GM18511 (cell line): Measurements from ENCODE around the gene KLHDC10.
A peak's percentile ranks its signal among the peaks of the same experiment; 100 is the strongest.
"Not testable (repeated sequence)": the region's sequence is repeated elsewhere in the genome, so short reads cannot be mapped to it uniquely, and the experiment has no call there.

Experiments used
- ATAC-seq: cut with Tn5 transposase; IDR thresholded peaks from one replicate; pipeline ENCODE4 v1.9.1; 2021; ENCODE audit warnings: mild to moderate bottlenecking, moderate library complexity; ENCODE audit not compliant: unreplicated experiment

Gene KLHDC10

GRCh38 chr7:130113887-130114286 lies 43.6 kb downstream of the KLHDC10 start:
- no peak for ATAC-seq

GRCh38 chr7:130114374-130114773 lies 44.0 kb downstream of the KLHDC10 start:
- ATAC-seq: peak; percentile 70

GRCh38 chr7:130114776-130115175 lies 44.4 kb downstream of the KLHDC10 start:
- no peak for ATAC-seq

- no peak for ATAC-seq
These were observed 48.0 kb downstream of the KLHDC10 start for GRCh38 chr7:130118294-130118693.

GRCh38 chr7:130118801-130119200 lies 48.5 kb downstream of the KLHDC10 start:
- ATAC-seq: no peak

- ATAC-seq: no peak
These were observed 53.2 kb downstream of the KLHDC10 start for GRCh38 chr7:130123501-130123900.

- ATAC-seq: no peak
These were observed 54.4 kb downstream of the KLHDC10 start for GRCh38 chr7:130124711-130125110.

GRCh38 chr7:130126840-130127239 lies 56.5 kb downstream of the KLHDC10 start:
- ATAC-seq: not testable (repeated sequence)

- ATAC-seq: no peak
These were observed 57.1 kb downstream of the KLHDC10 start for GRCh38 chr7:130127404-130127803.

- ATAC-seq: no peak
These were observed 57.5 kb downstream of the KLHDC10 start for GRCh38 chr7:130127821-130128317.

- no peak for ATAC-seq
These were observed 58.7 kb downstream of the KLHDC10 start for GRCh38 chr7:130129011-130129411.

GRCh38 chr7:130131191-130131834 lies 61.0 kb downstream of the KLHDC10 start:
- ATAC-seq: no peak

GRCh38 chr7:130131964-130132875 lies 61.9 kb downstream of the KLHDC10 start:
- no peak for ATAC-seq

- no peak for ATAC-seq
These were observed 62.9 kb downstream of the KLHDC10 start for GRCh38 chr7:130133029-130133782.

GRCh38 chr7:130134106-130134636 lies 63.8 kb downstream of the KLHDC10 start:
- ATAC-seq: no peak

- no peak for ATAC-seq
These were observed 64.4 kb downstream of the KLHDC10 start for GRCh38 chr7:130134726-130135125.

GRCh38 chr7:130135208-130136205 lies 65.2 kb downstream of the KLHDC10 start:
- ATAC-seq: no peak

- ATAC-seq: no peak
These were observed 66.3 kb downstream of the KLHDC10 start for GRCh38 chr7:130136579-130137167.

- no peak for ATAC-seq
These were observed 66.9 kb downstream of the KLHDC10 start for GRCh38 chr7:130137207-130137606.
